H9 (cell line): ENCODE measurements around the gene HMGCS1. TPM values are rescaled to one million over a fixed set of nuclear protein-coding genes. Genes with fewer than 3 reads are reported as not detected.

Experiments used
- DNase-seq: peaks from one replicate; pipeline ENCODE4 v3.0.0-alpha.2; 2017
- H2AFZ ChIP-seq: one replicate; pipeline ENCODE4 v1.6.1; 2013; ENCODE audit warnings: mild to moderate bottlenecking, low read length, control low read depth, moderate library complexity
- H2AK5ac ChIP-seq: 2 replicates; pipeline ENCODE4 v1.6.1; 2013; ENCODE audit warnings: low read length, control low read depth, mixed read lengths; ENCODE audit not compliant: insufficient read length
- H2BK120ac ChIP-seq: one replicate; pipeline ENCODE4 v1.6.1; 2013; ENCODE audit warnings: low read depth, mild to moderate bottlenecking, low read length, control low read depth, inconsistent platforms; ENCODE audit not compliant: poor library complexity, severe bottlenecking
- H2BK12ac ChIP-seq: 2 replicates; pipeline ENCODE4 v1.6.1; 2013; ENCODE audit warnings: low read length, control low read depth, mixed read lengths, low read depth; ENCODE audit not compliant: insufficient read length
- H2BK15ac ChIP-seq: 2 replicates; pipeline ENCODE4 v1.6.1; 2013; ENCODE audit warnings: low read depth, low read length, control low read depth
- H2BK20ac ChIP-seq: one replicate; pipeline ENCODE4 v1.6.1; 2013; ENCODE audit warnings: low read depth, mild to moderate bottlenecking, low read length, control low read depth, inconsistent platforms; ENCODE audit not compliant: poor library complexity, severe bottlenecking
- H2BK5ac ChIP-seq: 2 replicates; pipeline ENCODE4 v1.6.1; 2013; ENCODE audit warnings: low read length, control low read depth, mixed read lengths; ENCODE audit not compliant: insufficient read length
- H3K14ac ChIP-seq: 2 replicates; pipeline ENCODE4 v1.6.1; 2013; ENCODE audit warnings: low read length, control low read depth; ENCODE audit not compliant: insufficient read depth
- H3K18ac ChIP-seq: 2 replicates; pipeline ENCODE4 v1.6.1; 2013; ENCODE audit warnings: low read depth, mild to moderate bottlenecking, mixed read lengths, low read length, control low read depth; ENCODE audit not compliant: insufficient read length
- H3K23ac ChIP-seq: 2 replicates; pipeline ENCODE4 v1.6.1; 2013; ENCODE audit warnings: low read length, control low read depth, mixed read lengths, low read depth; ENCODE audit not compliant: insufficient read length
- H3K23me2 ChIP-seq: 2 replicates; pipeline ENCODE4 v1.6.1; 2013; ENCODE audit warnings: low read depth, mild to moderate bottlenecking, mixed read lengths, low read length, control low read depth; ENCODE audit not compliant: insufficient read length, poor library complexity, severe bottlenecking
- H3K27ac ChIP-seq: 2 replicates; pipeline ENCODE4 v1.5.1; 2013; ENCODE audit warnings: low read length, control low read depth, mixed read lengths, low read depth; ENCODE audit not compliant: insufficient read length
- H3K27me3 ChIP-seq: 2 replicates; pipeline ENCODE4 v1.6.1; 2013; ENCODE audit warnings: low read length, control low read depth, inconsistent platforms; ENCODE audit not compliant: insufficient read depth
- H3K4ac ChIP-seq: 2 replicates; pipeline ENCODE4 v1.6.1; 2013; ENCODE audit warnings: low read depth, mild to moderate bottlenecking, control low read depth, inconsistent platforms, low read length, moderate library complexity
- H3K4me1 ChIP-seq: 2 replicates; pipeline ENCODE4 v1.6.1; 2013; ENCODE audit warnings: low read length, control low read depth, inconsistent platforms; ENCODE audit not compliant: insufficient read depth
- H3K4me2 ChIP-seq: 2 replicates; pipeline ENCODE4 v1.6.1; 2013; ENCODE audit warnings: low read length, control low read depth, mixed read lengths; ENCODE audit not compliant: insufficient read length, insufficient read depth
- H3K56ac ChIP-seq: 2 replicates; pipeline ENCODE4 v1.6.1; 2013; ENCODE audit warnings: low read depth, mild to moderate bottlenecking, mixed read lengths, low read length, control low read depth; ENCODE audit not compliant: insufficient read length
- H3K79me1 ChIP-seq: 2 replicates; pipeline ENCODE4 v1.6.1; 2013; ENCODE audit warnings: low read depth, mild to moderate bottlenecking, moderate library complexity, low read length, control low read depth, inconsistent platforms; ENCODE audit not compliant: insufficient read depth, poor library complexity, severe bottlenecking
- H3K79me2 ChIP-seq: 2 replicates; pipeline ENCODE4 v1.6.1; 2013; ENCODE audit warnings: low read length, control low read depth, inconsistent platforms; ENCODE audit not compliant: insufficient read depth
- H3K9ac ChIP-seq: 2 replicates; pipeline ENCODE4 v1.6.1; 2013; ENCODE audit warnings: low read length, control low read depth, mixed read lengths; ENCODE audit not compliant: insufficient read length; ENCODE audit errors: extremely low read depth
- H3K9me3 ChIP-seq: one replicate; pipeline ENCODE4 v1.6.1; 2013; ENCODE audit warnings: low read depth, low read length, inconsistent platforms; ENCODE audit not compliant: control insufficient read depth
- H3T11ph ChIP-seq: one replicate; pipeline ENCODE4 v1.6.1; 2013; ENCODE audit warnings: mild to moderate bottlenecking, low read length, control low read depth, inconsistent platforms
- H4K20me1 ChIP-seq: one replicate; pipeline ENCODE4 v1.6.1; 2013; ENCODE audit not compliant: control insufficient read depth, insufficient read length, insufficient read depth
- H4K5ac ChIP-seq: 2 replicates; pipeline ENCODE4 v1.6.1; 2013; ENCODE audit warnings: low read depth, mild to moderate bottlenecking, mixed read lengths, low read length, control low read depth; ENCODE audit not compliant: insufficient read length
- H4K8ac ChIP-seq: replicated peaks from 2 replicates; pipeline ENCODE4 v1.6.1; 2013; ENCODE audit warnings: low read length, control low read depth, mixed read lengths, low read depth; ENCODE audit not compliant: insufficient read length
- H4K91ac ChIP-seq: 2 replicates; pipeline ENCODE4 v1.6.1; 2013; ENCODE audit warnings: low read depth, mild to moderate bottlenecking, moderate library complexity, mixed read lengths, low read length, control low read depth; ENCODE audit not compliant: insufficient read length
- H3K27ac Mint-ChIP-seq, 3 experiments: 2 replicates in 2 of 3; 3 replicates in 1 of 3; pipeline ENCODE4 v1.8.0; 2020 to 2021; ENCODE audit warnings: mixed read lengths in 3 of 3, mild to moderate bottlenecking in 1 of 3, moderate library complexity in 1 of 3
- H3K27me3 Mint-ChIP-seq: 2 replicates; pipeline ENCODE4 v1.8.0; 2021; ENCODE audit warnings: low read depth, mild to moderate bottlenecking, moderate library complexity, mixed read lengths
- H3K36me3 Mint-ChIP-seq, 3 experiments: 2 replicates in 2 of 3; 3 replicates in 1 of 3; pipeline ENCODE4 v1.8.0; 2020 to 2021; ENCODE audit warnings: low read depth in 3 of 3, mixed read lengths in 3 of 3; ENCODE audit not compliant: insufficient read depth in 1 of 3
- H3K4me1 Mint-ChIP-seq, 2 experiments: 2 replicates each; pipeline ENCODE4 v1.8.0; 2020; ENCODE audit warnings: mixed read lengths in 2 of 2
- H3K4me3 Mint-ChIP-seq, 2 experiments: 2 replicates in 1 of 2; 3 replicates in 1 of 2; pipeline ENCODE4 v1.8.0; 2020 to 2021; ENCODE audit warnings: mild to moderate bottlenecking in 2 of 2, mixed read lengths in 2 of 2, moderate library complexity in 1 of 2
- H3K9me3 Mint-ChIP-seq, 2 experiments: 2 replicates in 1 of 2; 3 replicates in 1 of 2; pipeline ENCODE4 v1.8.0; 2020; ENCODE audit warnings: mild to moderate bottlenecking in 2 of 2, mixed read lengths in 2 of 2, moderate library complexity in 1 of 2
- CTCF ChIP-seq: fragments of 200-600 bp; sonication (generic); conservative IDR thresholded peaks from 3 replicates; pipeline ENCODE4 v1.8.0; 2021; ENCODE audit warnings: antibody characterized with exemption, mild to moderate bottlenecking
- WGBS: extraction: QIAGEN DNeasy Blood & Tissue Kit; methylation state at CpG from one replicate; pipeline ENCODE4 v1.1.7; 2013; ENCODE audit warnings: missing lambda C conversion rate, low lambda C conversion rate, mixed read lengths; ENCODE audit not compliant: insufficient read length; ENCODE audit errors: extremely low coverage; 5-methylcytosine and 5-hydroxymethylcytosine counted together
- total RNA-seq: library from RNA; stranded (reverse); gene quantifications from 2 replicates; pipeline ENCODE4 v1.2.1, GENCODE V29; 2021

The HMGCS1 gene
- total RNA-seq, 1 experiment from 2014 or later, result 147 TPM

- H2BK20ac ChIP-seq, result no peak overlapping the region
- peaks cover 0 to 6% of the 10 kb centered on the region in 2 experiments; a peak in 2 of 4 replicates for H3K4me1 Mint-ChIP-seq
- no peak for DNase-seq
- H3K27me3 Mint-ChIP-seq, result peaks cover 3% of the 10 kb centered on the region; the same call in 1 of the 2 replicates
- H3K4me1 ChIP-seq, result no peaks in the 10 kb centered on the region
- H3K4me3 Mint-ChIP-seq, result no peak overlapping the region
- H3K79me1 ChIP-seq, result no peaks in the 10 kb centered on the region
- no peaks in the 10 kb centered on the region for H4K20me1 ChIP-seq
- H4K91ac ChIP-seq, result no peak overlapping the region
- H3K9ac ChIP-seq, result no peak overlapping the region
- no peak overlapping the region for H3K23ac ChIP-seq
- no peak overlapping the region for H4K8ac ChIP-seq
- no peak overlapping the region for H3K14ac ChIP-seq
- no CpG with 5 or more reads among the region's 1 CpG for WGBS
- no peaks in the 10 kb centered on the region for H3K27me3 ChIP-seq
- H3K4ac ChIP-seq, result no peak overlapping the region
- H3K9me3 ChIP-seq, result no peaks in the 10 kb centered on the region
- H3K56ac ChIP-seq, result no peak overlapping the region
- H2BK15ac ChIP-seq, result no peak overlapping the region
- H2BK120ac ChIP-seq, result no peak overlapping the region
- no peak overlapping the region for H3T11ph ChIP-seq
- no peak overlapping the region for H3K18ac ChIP-seq
- TF ChIP-seq CTCF, result no peak
- H4K5ac ChIP-seq, result no peak overlapping the region
- H3K36me3 Mint-ChIP-seq, result no peaks in the 10 kb centered on the region
- H3K23me2 ChIP-seq, result no peaks in the 10 kb centered on the region
- no peak overlapping the region for H2BK12ac ChIP-seq
- no peak overlapping the region for H2AFZ ChIP-seq
- no peaks in the 10 kb centered on the region for H3K9me3 Mint-ChIP-seq
- H3K27ac Mint-ChIP-seq, result peak overlapping the region in 1 of 3 experiments; percentile 40; a peak in 1 of 7 replicates
- no peak overlapping the region for H3K27ac ChIP-seq
- H3K4me2 ChIP-seq, result no peak overlapping the region
- no peaks in the 10 kb centered on the region for H3K79me2 ChIP-seq
- H2BK5ac ChIP-seq, result no peak overlapping the region
- H2AK5ac ChIP-seq, result no peak overlapping the region
Measured at GRCh38 chr5:43242196-43242595, 71.0 kb downstream of the HMGCS1 start.

Other genes with a start within 250 kb of the HMGCS1 start
- gene ZNF131, start 192.5 kb downstream of the HMGCS1 start, total RNA-seq, result 49.9 and 50.6 TPM in 2 replicates
- gene NIM1K, start 121.2 kb downstream of the HMGCS1 start, total RNA-seq, result 0.07 TPM in 1 of 2 replicates, not detected in the other
- gene CCL28, start 99.0 kb upstream of the HMGCS1 start, total RNA-seq, result not detected in 2 replicates
- 3.1 and 5.1 TPM in 2 replicates for gene TMEM267, start 170.5 kb upstream of the HMGCS1 start, total RNA-seq
- gene C5orf34, start 201.7 kb upstream of the HMGCS1 start, total RNA-seq, result 7.7 and 8.4 TPM in 2 replicates
- gene PAIP1, start 243.7 kb upstream of the HMGCS1 start, total RNA-seq, result 87.9 and 92.9 TPM in 2 replicates